OCI-LY1 (cell line): ENCODE results near the gene ADAM33.

ENCODE experiments used
- EZH2 ChIP-seq: fragments of 200-600 bp; sonication (generic), shearing (Covaris generic); IDR thresholded peaks from 2 replicates; pipeline ENCODE4 v1.8.0; 2017; ENCODE audit warnings: borderline replicate concordance, mixed run types, mild to moderate bottlenecking, antibody characterized with exemption, low read length, moderate library complexity, mixed read lengths
- TF ChIP-seq, protein P1 (sequence below): fragments of 200-600 bp; sonication (generic), shearing (Covaris generic); IDR thresholded peaks from 2 replicates; pipeline ENCODE4 v1.5.1; 2017; ENCODE audit warnings: mild to moderate bottlenecking, antibody characterized with exemption, low read length, moderate library complexity, mixed read lengths

DNA sequence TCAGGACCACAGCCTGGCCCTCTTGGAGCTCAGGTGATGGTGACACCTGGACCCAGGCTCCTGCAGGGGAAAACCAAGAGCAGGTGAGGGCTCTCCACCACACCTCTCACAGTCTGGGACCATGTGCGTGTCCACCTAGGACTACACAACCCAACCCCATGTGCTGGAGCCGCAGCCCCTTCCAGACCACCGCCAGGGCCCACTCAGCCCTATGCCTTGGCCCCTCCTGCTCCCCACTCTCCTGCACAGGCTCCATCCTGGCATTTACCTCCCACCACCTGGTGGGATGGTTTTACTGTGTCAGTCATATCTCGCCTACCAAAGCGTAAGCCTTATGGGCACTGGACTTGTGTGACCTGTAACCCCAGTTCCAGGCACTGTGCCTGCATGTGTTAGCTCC lies 13.1 kb upstream of the ADAM33 start:
- TF ChIP-seq, protein P1, sequence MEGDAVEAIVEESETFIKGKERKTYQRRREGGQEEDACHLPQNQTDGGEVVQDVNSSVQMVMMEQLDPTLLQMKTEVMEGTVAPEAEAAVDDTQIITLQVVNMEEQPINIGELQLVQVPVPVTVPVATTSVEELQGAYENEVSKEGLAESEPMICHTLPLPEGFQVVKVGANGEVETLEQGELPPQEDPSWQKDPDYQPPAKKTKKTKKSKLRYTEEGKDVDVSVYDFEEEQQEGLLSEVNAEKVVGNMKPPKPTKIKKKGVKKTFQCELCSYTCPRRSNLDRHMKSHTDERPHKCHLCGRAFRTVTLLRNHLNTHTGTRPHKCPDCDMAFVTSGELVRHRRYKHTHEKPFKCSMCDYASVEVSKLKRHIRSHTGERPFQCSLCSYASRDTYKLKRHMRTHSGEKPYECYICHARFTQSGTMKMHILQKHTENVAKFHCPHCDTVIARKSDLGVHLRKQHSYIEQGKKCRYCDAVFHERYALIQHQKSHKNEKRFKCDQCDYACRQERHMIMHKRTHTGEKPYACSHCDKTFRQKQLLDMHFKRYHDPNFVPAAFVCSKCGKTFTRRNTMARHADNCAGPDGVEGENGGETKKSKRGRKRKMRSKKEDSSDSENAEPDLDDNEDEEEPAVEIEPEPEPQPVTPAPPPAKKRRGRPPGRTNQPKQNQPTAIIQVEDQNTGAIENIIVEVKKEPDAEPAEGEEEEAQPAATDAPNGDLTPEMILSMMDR, result no peak
- no peak for TF ChIP-seq EZH2
